ENCODE data around the gene CELA3A. TPM values are rescaled to one million over a fixed set of nuclear protein-coding genes. Genes with fewer than 3 reads are reported as not detected.

The CELA3A gene
- polyA plus RNA-seq, 1 donor (not counting 4 experiments of a cell fraction or from before 2014, with no cell fraction given) = not detected

- FAIRE-seq (no peak), DNase-seq (ENCODE audit: low read depth, low spot score) (no peak)
- H3K9me1 ChIP-seq (ENCODE audit: control insufficient read depth, extremely low read depth, insufficient read depth, low read length) = no peaks in the 10 kb centered on the region
- H3K27me3 ChIP-seq (ENCODE audit: control insufficient read depth, extremely low read depth, insufficient read depth, low read length) = no peaks in the 10 kb centered on the region
- H4K20me1 ChIP-seq (ENCODE audit: control insufficient read depth, extremely low read depth, insufficient read depth, low read length) = no peaks in the 10 kb centered on the region
- H3K4me1 ChIP-seq (ENCODE audit: control insufficient read depth, extremely low read depth, insufficient read depth, low read length) = peaks cover 14% of the 10 kb centered on the region
- dilution Hi-C loops (cut with MboI; ENCODE audit: extremely low pct_ligation_motif_present, low sequenced_read_pairs) = no loop called here
- H3K4me2 ChIP-seq (ENCODE audit: control insufficient read depth, extremely low read depth, insufficient read depth, low read depth, low read length) = no peak overlapping the region
- H3K36me3 ChIP-seq (ENCODE audit: control insufficient read depth in 2 of 2, extremely low read depth in 1 of 2, insufficient read depth in 2 of 2, low read length in 2 of 2) = no peaks in the 10 kb centered on the region
- TF ChIP-seq CTCF (optimal IDR thresholded peaks at IDR 0.05 in 1 of 3, IDR thresholded peaks at IDR 0.05 in 1 of 3, conservative IDR thresholded peaks at IDR 0.05 in 1 of 3; ENCODE audit: extremely low read depth in 1 of 3, insufficient read depth in 2 of 3, low read length in 3 of 3) = no peak
- no peak for TF ChIP-seq EZH2 (IDR thresholded peaks at IDR 0.05; ENCODE audit: low read length)
- no peak overlapping the region for H3K27ac ChIP-seq (ENCODE audit: control insufficient read depth, insufficient read depth, low read length)
- no peaks in the 10 kb centered on the region for H3K9me3 ChIP-seq (ENCODE audit: control insufficient read depth, low read depth, low read length)
- H3K9ac ChIP-seq (ENCODE audit: control insufficient read depth, extremely low read depth, insufficient read depth, low read length) = no peak overlapping the region
- no peaks in the 10 kb centered on the region for H3K79me2 ChIP-seq (ENCODE audit: control insufficient read depth, insufficient read depth, low read length)
- H3K4me3 ChIP-seq (ENCODE audit: control insufficient read depth in 2 of 3, extremely low read depth in 1 of 3, insufficient read depth in 2 of 3, low read depth in 1 of 3, low read length in 3 of 3) = no peak overlapping the region
- H2AFZ ChIP-seq (ENCODE audit: control insufficient read depth, low read length) = no peak overlapping the region
Measured at GRCh38 chr1:21961799-21962198, 39.7 kb upstream of the CELA3A start.

- Histone ChIP-seq H3K9me1 (ENCODE audit: control insufficient read depth, extremely low read depth, insufficient read depth, low read length) (no peaks in the 10 kb centered on the region), H3K36me3 (ENCODE audit: control insufficient read depth in 2 of 2, extremely low read depth in 1 of 2, insufficient read depth in 2 of 2, low read length in 2 of 2) (no peaks in the 10 kb centered on the region), H3K4me1 (ENCODE audit: control insufficient read depth, extremely low read depth, insufficient read depth, low read length) (peaks cover 3% of the 10 kb centered on the region), H3K27me3 (ENCODE audit: control insufficient read depth, extremely low read depth, insufficient read depth, low read length) (no peaks in the 10 kb centered on the region), H3K79me2 (ENCODE audit: control insufficient read depth, insufficient read depth, low read length) (no peaks in the 10 kb centered on the region), H3K4me3 (ENCODE audit: control insufficient read depth in 2 of 3, extremely low read depth in 1 of 3, insufficient read depth in 2 of 3, low read depth in 1 of 3, low read length in 3 of 3) (no peak overlapping the region), H3K9ac (ENCODE audit: control insufficient read depth, extremely low read depth, insufficient read depth, low read length) (no peak overlapping the region), H3K9me3 (ENCODE audit: control insufficient read depth, low read depth, low read length) (no peaks in the 10 kb centered on the region), H2AFZ (ENCODE audit: control insufficient read depth, low read length) (no peak overlapping the region), H3K4me2 (ENCODE audit: control insufficient read depth, extremely low read depth, insufficient read depth, low read depth, low read length) (no peak overlapping the region), H4K20me1 (ENCODE audit: control insufficient read depth, extremely low read depth, insufficient read depth, low read length) (no peaks in the 10 kb centered on the region), H3K27ac (ENCODE audit: control insufficient read depth, insufficient read depth, low read length) (no peak overlapping the region)
- DNase-seq (ENCODE audit: low read depth, low spot score) (peak; percentile 26), FAIRE-seq (peak; percentile 52)
- dilution Hi-C loops (cut with MboI; ENCODE audit: extremely low pct_ligation_motif_present, low sequenced_read_pairs) = no loop called here
- TF ChIP-seq EZH2 (IDR thresholded peaks at IDR 0.05; ENCODE audit: low read length) = no peak
- peak; percentile 80 to 97 (median 96) for TF ChIP-seq CTCF (optimal IDR thresholded peaks at IDR 0.05 in 1 of 3, IDR thresholded peaks at IDR 0.05 in 1 of 3, conservative IDR thresholded peaks at IDR 0.05 in 1 of 3; ENCODE audit: extremely low read depth in 1 of 3, insufficient read depth in 2 of 3, low read length in 3 of 3)
Measured at GRCh38 chr1:21963477-21964217, 37.8 kb upstream of the CELA3A start.

All from keratinocyte (primary cell).